HG03378 (cell line): Measurements from ENCODE around the gene CREB5.
"Not testable (repeated sequence)": the region's sequence is repeated elsewhere in the genome, so short reads cannot be mapped to it uniquely, and the experiment has no call there.

ENCODE experiments used
- ATAC-seq: cut with Tn5 transposase; IDR thresholded peaks from one replicate; pipeline ENCODE4 v1.9.1; 2021; ENCODE audit warnings: mild to moderate bottlenecking, moderate library complexity; ENCODE audit not compliant: unreplicated experiment

The CREB5 gene

GRCh38 chr7:28572321-28573058, 160.2 kb downstream of the CREB5 start:
- no peak for ATAC-seq

- no peak for ATAC-seq
These were observed 160.8 kb downstream of the CREB5 start for GRCh38 chr7:28573059-28573553.

- no peak for ATAC-seq
These were observed 161.5 kb downstream of the CREB5 start for GRCh38 chr7:28573651-28574301.

- no peak for ATAC-seq
These were observed 162.9 kb downstream of the CREB5 start for GRCh38 chr7:28575241-28575643.

GRCh38 chr7:28576656-28577055, 164.3 kb downstream of the CREB5 start:
- no peak for ATAC-seq

- no peak for ATAC-seq
These were observed 167.3 kb downstream of the CREB5 start for GRCh38 chr7:28579571-28579970.

GRCh38 chr7:28580665-28581064, 168.3 kb downstream of the CREB5 start:
- ATAC-seq = no peak

- no peak for ATAC-seq
These were observed 169.0 kb downstream of the CREB5 start for GRCh38 chr7:28581351-28581750.

GRCh38 chr7:28582226-28582625, 169.9 kb downstream of the CREB5 start:
- ATAC-seq = no peak

- no peak for ATAC-seq
These were observed 171.9 kb downstream of the CREB5 start for GRCh38 chr7:28584235-28584634.

GRCh38 chr7:28586736-28587135, 174.4 kb downstream of the CREB5 start:
- no peak for ATAC-seq

- no peak for ATAC-seq
These were observed 174.9 kb downstream of the CREB5 start for GRCh38 chr7:28587211-28587610.

GRCh38 chr7:28588602-28589001, 176.3 kb downstream of the CREB5 start:
- no peak for ATAC-seq

- ATAC-seq = no peak
These were observed 178.8 kb downstream of the CREB5 start for GRCh38 chr7:28591041-28591674.

- ATAC-seq = no peak
These were observed 179.5 kb downstream of the CREB5 start for GRCh38 chr7:28591725-28592349.

- ATAC-seq = no peak
These were observed 180.5 kb downstream of the CREB5 start for GRCh38 chr7:28592861-28593260.

GRCh38 chr7:28595076-28595475, 182.8 kb downstream of the CREB5 start:
- no peak for ATAC-seq

- no peak for ATAC-seq
These were observed 183.5 kb downstream of the CREB5 start for GRCh38 chr7:28595801-28596200.

- ATAC-seq = no peak
These were observed 184.1 kb downstream of the CREB5 start for GRCh38 chr7:28596245-28596935.

GRCh38 chr7:28597284-28597683, 185.0 kb downstream of the CREB5 start:
- ATAC-seq = no peak

- not testable (repeated sequence) for ATAC-seq
These were observed 185.7 kb downstream of the CREB5 start for GRCh38 chr7:28598037-28598436.
